Peyer's patch (tissue), 4 donors: ENCODE data around the gene PLEKHM3.

Source experiments
- CTCF ChIP-seq, 6 experiments: fragments of 450-650 bp in 4 of 6; fragments of 200-600 bp in 2 of 6; sonication (generic) in 1 of 6; IDR thresholded peaks; one replicate each; pipeline ENCODE4 v1.5.1; 2017 to 2019; ENCODE audit warnings: antibody characterized with exemption in 6 of 6, mild to moderate bottlenecking in 3 of 6, moderate library complexity in 1 of 6
- POLR2A ChIP-seq, 2 donors: fragments of 450-650 bp; IDR thresholded peaks; one replicate each; pipeline ENCODE4 v1.5.1; 2017; ENCODE audit warnings: antibody characterized with exemption in 2 of 2, mild to moderate bottlenecking in 2 of 2, moderate library complexity in 2 of 2

- no peak for TF ChIP-seq CTCF (IDR thresholded peaks at IDR 0.05)
- no peak for TF ChIP-seq POLR2A (IDR thresholded peaks at IDR 0.05)
Observed at GRCh38 chr2:207935991-207936370, 89.3 kb downstream of the PLEKHM3 start.
